ENCODE measurements around the gene KCNE4. TPM values are rescaled to one million over a fixed set of nuclear protein-coding genes. Genes with fewer than 3 reads are reported as not detected.
"Not testable (repeated sequence)": the region's sequence is repeated elsewhere in the genome, so short reads cannot be mapped to it uniquely, and the experiment has no call there.

Gene KCNE4
- total RNA-seq, 1 donor from 2014 or later = not detected

DNA sequence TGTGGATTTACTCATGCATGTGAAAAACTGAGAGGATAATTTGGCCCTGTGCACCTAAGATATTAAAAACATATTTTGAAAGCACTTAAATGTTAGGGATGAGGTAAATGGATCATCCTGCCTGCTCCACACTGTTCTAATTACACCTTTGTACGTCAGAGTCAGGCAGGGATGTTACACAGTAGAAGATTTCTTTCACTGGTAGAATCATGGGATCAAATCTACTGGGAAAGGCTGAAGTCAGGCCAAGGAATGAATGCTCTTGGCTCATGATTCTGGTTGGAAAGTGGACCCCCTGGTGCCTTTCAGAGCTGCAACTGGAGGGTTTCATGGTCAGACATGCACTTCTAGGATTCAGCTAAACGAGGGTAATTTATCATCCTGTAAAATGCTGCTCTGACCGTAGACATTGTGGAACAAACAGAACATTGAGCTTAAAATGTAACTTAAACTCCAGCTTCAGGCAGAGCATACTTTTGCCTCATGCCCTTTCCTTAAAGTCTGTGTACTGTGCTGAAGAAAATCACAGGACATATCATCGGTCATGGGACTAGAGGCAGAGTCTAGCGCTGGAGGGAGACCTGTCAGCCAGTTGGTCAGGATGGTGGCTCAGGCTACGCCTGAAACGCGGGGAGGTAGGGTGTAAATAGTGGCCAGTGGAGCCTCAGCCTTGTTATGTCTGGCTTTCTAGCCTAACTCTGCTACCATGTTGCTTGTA is 4.9 kb downstream of the KCNE4 start:
- intact Hi-C loops (cut with micrococcal nuclease) = no loop called here

DNA sequence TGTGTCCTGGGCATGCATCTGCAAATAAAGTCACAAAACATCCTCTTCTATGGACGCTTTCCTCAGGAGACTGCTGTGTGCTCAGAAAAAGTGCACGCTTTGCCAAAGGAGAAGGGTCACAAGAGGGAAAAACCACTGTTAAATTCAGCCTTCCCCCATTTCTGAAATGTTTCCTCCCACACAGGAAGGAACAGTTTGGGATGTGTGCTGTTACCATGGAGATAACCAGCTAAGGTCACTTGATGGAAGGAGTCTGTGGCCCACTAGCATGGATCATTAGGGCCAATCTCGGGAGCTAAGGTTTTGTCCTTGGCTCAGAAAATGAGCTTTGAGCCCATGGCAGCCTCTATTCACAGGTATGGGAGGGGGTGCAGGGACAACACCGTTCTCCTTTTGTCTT is 5.6 kb downstream of the KCNE4 start:
- intact Hi-C loops (cut with micrococcal nuclease) = no loop called here

DNA sequence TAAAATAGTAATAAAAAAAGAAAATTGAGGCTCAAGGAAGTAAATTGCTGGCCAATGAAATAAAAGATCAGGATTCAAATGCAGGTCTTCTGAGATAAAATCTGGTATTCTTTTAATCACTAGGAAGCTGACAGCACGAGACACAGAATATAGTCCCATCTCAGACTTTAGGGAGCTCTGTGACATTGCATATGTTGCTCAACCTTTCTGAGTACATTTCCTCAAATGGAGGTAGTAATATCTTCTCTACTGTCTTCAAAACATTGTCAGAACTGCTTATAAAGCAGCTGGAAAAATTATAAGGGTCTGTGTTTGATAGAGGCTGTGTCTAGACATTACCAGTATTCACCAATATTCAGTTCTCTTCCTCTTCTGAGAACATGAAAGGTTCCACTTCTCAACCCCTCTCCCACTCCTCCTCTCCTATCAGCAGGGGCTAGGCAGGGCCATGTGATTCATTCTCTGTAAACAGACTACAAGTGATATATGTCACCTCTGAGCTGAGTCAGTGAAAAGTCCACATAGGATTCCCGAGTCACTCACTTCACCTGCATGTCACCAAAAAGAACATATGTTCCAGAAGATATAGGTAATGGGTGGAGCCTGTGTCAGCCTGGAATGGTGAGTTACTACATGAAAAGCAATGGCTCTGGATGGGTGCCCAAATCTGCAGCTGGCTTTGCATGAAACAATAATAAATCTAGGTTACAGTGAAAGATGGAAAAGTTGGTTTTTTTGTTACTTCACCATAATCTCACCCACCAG is 7.1 kb downstream of the KCNE4 start:
- intact Hi-C loops (cut with micrococcal nuclease) = no loop called here

DNA sequence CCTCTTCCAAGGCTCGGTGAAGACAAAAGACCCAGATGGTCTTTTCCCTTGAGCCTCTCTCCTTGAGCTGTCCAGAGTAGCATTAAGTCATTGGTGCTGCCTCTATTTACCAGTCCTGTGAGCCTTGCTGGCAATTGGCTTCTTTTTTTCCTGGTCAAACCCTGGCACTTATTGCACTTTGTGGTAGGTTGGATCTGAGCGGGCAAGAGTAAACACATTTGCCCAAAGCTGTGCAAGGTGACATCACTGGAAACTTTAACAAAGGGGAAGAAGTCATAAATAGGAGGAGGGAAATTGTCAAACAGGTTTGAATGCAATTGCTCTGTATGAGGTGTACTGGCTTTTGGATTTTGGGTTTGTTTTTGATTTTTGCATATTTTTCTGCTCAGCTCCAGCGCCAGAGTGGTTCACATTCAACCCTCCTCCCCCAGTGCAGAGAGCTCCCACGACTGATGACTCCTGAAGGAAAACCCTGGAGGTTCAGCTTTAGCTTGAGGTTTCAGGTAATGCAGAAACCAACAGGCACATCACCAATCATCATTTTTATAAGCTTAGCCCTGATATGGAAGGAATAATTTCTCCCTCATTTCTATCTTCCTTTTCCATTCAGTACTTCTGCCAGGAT is 8.3 kb downstream of the KCNE4 start:
- intact Hi-C loops (cut with micrococcal nuclease) = no loop called here

DNA sequence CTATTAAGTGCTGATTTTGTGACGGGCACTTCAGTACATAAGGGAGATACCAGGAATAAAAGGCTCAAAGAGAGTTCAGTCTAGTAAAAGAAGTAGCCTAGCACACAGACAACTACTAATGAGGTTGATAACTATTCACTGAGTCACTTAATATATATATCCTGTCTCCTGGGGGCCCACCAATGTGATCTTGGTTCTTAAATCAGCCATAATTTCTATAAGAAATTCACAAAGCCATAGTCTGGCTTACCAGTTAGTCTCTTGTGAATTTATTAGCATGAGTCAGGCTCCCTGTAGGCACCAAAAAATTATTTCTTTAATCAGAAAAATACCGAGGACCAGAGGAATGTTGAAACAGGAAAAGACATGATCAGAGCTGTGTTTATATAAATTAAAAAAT is 10.4 kb downstream of the KCNE4 start:
- intact Hi-C loops (cut with micrococcal nuclease) = no loop called here

DNA sequence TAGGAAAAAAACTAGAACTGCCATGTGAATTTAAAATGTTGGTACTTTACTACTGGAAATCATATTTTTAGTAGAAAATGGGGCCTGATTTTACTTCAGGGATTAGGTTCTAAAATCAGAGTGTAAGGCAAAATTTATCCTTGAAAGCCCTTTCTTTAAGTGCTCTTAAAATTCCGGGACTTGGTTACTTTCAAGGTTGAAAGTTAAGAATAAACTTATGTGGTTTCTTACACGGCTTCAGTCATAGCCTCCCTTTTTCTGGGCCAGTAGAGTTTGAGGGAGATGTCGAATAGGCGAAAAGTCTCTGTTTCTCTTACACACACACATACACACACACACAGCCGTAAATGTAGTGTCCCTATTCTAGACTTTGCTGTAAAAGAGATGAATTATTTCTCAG is 13.1 kb downstream of the KCNE4 start:
- intact Hi-C loops (cut with micrococcal nuclease) = no loop called here

DNA sequence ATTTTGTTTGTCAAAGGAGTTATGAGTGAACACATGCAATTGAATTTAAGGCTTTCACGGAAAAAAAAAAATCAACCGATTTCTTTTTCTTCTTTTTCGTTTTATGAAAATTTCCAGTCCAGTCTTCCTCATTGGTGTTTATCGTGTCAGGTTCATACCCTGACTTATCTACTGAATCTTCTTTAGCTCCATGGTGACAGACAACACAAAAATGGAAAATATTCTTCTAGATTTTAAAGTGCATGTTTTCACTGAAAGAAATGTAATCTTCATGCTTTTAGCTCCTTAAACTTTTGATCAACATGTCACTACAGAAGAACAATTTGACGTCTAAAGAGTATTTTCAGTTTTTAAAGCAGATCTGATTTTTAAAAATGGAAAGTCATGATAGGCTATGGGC is 14.7 kb downstream of the KCNE4 start:
- intact Hi-C loops (cut with micrococcal nuclease) = no loop called here

DNA sequence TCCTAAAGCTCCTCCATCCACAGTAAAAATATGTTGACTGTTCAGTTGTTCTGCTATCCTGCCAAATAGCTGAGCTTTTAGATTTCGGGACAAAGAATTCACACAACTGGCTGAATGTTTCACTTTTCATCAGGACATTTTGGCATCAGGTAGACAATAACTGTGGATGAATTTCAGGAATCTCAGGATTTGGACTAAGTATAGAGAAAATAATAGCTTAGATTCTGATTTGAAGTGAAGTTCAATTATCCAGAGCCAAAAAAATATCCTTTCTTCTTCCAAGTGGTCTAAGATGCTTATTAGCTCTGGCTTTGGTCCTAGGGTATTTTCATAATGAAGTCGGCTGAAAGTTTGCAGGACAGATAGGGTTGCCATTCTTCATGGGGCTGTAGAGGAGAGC is 16.1 kb downstream of the KCNE4 start:
- intact Hi-C loops (cut with micrococcal nuclease) = no loop called here

DNA sequence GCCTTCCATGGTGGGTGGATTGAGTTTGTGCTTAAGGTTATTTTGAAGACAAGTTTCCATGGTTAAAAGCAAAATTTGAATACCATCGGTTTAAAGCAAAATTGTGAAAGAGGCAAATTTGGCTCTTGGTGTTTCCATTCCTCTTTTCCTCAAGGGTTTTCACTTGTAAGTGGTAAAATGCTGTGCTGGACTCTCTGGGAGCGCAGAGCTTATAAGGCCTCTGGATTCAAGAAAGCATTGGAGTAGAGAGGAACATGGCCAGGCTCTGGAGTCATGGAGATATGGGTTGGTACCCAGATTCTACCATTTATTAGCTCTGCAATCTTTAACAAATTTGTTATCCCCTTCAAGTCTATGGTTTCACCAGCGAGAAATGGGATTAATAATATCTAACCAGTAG is 17.5 kb downstream of the KCNE4 start:
- intact Hi-C loops (cut with micrococcal nuclease) = no loop called here

DNA sequence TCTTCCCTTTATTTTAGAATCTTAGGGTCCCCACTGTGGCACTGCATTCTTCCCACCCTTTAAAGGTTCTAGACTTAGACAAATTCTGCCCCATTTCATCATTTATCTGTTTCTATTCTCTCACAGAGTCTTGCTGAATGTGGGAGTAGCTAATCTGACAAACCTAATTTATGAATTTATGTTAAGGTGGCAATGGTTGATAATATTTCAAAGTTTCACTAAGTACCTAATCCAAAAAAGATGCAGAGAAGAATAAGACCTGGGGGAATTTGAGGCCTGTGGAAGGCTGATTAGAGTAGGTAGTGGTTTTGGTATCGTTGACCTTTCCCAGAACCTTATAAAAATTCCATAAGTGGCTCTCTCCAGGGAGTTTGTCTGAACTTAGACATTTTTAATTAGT is 18.0 kb downstream of the KCNE4 start:
- intact Hi-C loops (cut with micrococcal nuclease) = no loop called here

DNA sequence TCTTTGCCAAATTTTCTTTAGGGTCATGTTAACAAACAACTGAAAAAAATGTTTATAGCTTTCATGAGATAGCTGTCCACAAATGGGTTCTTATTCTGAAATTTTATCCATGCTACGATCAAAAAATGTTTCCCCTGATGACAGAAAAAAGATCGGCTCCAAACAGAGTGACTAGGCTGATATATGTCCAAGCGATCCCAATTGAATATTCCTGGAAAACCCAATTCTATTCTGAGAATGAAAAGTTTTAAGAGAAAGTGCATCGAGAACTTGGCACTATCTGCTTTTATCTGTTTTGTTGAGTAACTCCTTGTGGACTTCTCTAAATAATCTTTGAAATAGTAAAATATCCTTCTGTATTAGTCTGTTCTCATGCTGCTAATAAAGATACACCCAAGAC is 19.1 kb downstream of the KCNE4 start:
- intact Hi-C loops (cut with micrococcal nuclease) = no loop called here

DNA sequence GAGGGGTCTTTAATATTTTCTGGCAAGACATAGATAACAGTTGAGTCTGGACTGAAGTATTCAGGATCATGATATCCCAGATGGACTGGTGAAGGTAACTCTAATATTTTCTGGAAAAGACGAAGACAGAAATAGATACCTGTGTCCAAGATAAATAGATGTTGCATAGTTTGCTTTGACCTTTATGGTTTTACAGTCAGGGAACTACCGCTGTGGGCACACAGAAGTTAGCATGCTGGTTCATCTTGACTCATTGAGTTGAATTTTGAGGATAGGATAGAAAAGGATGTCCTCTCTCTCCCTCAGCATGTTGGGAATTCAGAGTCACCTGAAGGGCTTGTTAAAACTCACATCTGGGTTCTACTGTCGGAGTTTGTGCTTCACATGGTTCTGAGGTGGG is 20.8 kb downstream of the KCNE4 start:
- intact Hi-C loops (cut with micrococcal nuclease) = no loop called here

DNA sequence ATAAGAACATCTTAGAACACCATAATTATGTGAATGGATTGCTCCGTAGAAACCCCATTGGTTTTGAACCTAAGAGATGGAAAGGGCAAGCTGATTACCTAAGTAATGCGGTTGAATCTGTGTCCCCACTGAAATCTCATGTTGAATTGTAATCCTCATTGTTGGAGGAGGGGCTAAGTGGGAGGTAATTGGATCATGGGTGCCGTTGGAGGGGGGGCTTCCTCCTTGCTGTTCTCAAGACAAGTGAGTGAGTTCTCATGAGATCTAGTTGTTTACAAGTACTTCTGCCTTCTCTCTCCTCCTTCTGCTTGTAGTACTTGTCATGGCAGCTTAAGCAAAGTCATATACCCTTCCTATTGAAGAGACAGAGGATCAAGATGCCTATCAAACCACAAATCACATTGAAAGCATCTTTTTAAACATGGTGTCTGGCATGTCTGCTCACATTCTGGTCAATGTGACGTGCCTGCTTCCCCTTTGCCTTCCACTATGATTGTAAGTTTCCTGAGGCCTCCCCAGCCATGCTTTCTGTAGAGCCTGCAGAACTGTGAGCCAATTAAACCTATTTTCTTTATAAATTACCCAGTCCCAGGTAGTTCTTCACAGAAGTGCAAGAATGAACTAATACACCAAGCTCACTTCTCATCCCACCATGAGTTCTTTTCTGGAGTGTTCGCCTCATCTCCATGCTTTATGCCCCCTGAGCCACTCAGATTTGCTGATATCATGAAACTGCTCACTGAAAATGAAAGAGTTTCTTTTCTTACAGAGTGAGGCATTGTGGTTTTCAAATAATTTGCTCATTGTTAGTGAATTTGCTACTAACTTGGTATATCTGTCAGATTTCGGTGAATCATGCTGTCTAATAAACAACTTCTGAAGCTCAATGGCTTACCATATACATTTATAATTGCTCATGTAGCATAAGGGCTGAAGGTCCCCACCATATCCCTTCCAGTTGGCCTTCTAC is 23.6 kb downstream of the KCNE4 start:
- intact Hi-C loops (cut with micrococcal nuclease) = no loop called here

DNA sequence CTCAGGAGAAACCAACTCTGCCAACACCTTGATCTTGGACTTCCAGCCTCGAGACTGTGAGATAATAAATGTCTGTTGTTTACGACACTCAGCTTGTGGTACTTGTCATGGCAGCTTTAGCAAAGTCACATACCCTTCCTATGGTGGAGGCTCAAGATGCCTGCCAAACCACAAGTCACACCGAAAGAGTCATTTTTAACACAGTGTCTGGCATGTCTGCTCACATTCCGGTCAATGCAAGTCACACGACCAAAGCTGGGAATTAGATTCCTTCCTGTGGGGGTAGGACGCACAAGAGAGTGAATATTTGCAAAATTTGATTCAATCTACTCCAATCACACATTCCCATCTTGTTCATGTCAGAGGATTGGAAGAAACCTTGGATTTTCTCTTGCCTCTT is 24.6 kb downstream of the KCNE4 start:
- intact Hi-C loops (cut with micrococcal nuclease) = no loop called here

DNA sequence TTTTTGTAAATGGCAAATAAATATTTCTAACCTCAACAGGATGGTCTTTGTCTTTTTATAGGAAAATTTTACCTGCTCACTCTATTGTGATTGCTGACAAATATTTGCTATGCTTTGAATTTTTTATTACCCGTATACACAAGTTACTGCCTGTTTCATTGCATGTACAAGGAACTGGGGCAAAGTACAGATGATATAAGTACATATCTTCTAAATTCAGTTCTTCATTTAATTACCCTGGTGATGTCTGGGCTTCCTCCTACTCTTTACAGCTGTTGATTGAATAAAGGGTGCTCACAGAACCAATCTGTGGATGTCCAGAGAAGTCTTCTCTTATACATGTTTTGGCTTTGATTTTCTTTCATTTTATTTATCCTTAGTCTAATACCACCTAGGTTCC is 26.5 kb downstream of the KCNE4 start:
- intact Hi-C loops (cut with micrococcal nuclease) = no loop called here

DNA sequence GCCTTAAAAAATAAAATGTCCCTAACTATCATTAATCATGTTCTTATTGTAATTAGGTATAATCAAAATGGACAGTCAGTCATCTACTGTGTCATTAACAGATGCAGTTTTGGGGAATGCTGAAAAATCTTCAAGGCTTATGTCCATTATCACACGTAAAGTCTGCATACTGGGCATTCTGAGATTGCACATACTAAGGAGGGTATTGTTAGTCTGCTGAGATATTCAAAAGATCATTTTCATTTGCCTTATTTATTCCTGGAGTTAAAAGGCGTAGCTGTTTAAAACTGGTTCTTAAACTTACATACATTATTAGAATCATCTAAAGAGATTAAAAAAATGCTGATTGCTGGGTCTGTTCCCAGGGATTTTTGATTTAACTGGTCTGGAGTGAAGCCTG is 27.4 kb downstream of the KCNE4 start:
- intact Hi-C loops (cut with micrococcal nuclease) = no loop called here

DNA sequence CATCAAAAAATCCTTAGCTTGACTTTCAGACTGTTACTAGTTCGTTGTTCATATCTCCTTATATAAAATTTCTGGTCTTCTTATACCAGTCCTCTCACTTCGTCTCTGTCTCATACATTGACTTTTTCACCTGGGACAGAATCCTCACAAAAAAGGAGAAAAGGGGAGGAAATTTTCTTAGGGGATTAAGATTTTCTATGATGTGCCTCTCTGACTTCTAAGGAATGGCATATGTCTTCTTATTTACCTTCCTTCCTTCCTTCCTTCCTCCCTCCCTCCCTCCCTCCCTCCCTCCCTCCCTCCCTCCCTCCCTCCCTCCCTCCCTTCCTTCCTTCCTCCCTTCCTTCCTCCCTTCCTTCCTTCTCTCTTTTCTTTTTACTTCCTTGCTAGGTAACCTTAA is 27.9 kb downstream of the KCNE4 start:
- intact Hi-C loops (cut with micrococcal nuclease) = no loop called here

DNA sequence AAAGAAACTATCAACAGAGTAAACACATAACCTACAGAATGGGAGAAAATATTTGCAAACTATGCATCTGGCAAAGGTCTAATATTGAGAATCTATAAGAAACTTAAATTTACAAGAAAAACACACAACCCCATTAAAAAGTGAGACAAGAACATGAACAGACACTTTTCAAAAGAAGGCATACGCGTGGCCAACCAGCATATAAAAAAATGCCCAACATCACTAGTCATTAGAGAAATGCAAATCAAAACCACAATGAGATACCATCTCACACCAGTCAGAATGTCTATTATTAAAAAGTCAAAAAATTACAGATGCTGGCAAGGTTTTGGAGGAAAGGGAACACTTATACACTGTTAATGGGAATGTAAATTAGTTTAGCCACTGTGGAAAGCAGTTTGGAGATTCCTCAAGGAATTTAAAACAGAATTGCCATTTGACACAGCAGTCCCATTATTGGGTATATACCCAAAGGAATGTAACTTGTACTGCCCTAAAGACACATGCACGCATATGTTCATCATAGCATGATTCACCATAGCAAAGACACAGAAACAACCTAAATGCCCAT is 28.9 kb downstream of the KCNE4 start:
- intact Hi-C loops (cut with micrococcal nuclease) = not testable (repeated sequence)

DNA sequence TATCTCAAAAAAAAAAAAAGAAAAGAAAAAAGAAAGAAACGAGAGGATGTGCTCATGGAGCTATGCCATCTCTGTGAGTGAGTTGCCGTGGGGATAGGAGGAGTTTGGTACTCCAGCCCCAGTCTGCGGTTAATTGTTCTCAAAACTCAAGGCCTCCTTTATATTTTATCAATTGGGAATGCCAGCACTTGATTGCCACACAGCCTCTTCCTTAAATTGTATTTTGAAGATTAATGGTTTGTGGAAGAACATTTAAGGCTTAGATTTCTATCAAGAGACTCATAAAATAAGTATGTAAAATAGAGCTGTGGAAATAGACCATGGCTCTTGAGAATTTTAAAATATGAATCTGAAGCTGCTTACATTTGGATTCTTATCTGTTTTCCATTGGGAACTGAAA is 29.8 kb downstream of the KCNE4 start:
- intact Hi-C loops (cut with micrococcal nuclease) = no loop called here

DNA sequence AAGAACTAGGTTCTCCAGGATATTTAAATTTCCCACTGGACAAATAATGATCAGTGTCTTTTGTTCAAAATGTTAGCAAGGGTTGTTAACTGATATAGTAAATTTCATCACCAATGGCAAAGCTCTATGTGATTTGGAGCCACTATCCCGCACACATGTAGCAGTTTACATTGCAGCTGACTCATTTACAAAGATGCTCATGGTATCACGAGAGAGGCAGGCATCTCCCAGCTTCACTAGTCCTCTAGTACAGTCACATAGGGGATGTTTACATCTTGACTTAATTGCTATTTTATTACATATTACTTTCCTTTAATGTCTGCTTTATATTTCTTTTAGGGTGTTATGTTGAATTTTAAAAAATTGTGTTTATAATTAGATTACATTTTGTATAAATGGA is 30.7 kb downstream of the KCNE4 start:
- intact Hi-C loops (cut with micrococcal nuclease) = no loop called here

DNA sequence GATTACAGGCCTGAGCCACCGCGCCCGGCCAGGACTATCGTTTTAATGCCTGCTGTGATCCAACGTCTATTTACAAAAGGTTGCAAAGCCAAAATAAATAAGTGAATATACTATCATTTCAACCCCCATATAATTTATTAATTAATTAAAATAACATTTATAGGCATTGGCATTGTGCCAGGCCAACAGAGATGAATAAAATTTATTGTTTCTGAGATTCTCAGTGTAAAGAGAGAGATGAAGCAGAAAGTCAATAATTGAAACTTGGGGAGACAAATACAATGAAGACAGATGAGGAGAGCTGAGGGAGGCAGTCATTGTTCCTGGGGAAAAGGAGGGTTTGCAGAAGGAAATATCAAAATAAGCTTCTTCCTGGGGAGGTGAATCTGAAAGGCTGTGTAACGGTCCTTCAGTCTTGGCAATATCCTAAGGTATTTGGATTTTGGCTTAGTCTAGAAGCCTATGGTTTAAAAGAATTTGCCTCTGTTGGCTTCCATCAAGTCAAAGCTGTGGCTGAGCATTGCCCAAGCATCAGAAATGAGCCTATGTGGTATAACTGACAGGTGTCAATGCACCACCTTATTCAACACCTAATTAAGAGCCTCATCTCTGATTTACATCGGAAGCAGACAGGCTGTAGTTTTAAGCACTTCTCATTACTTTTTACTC is 31.5 kb downstream of the KCNE4 start:
- intact Hi-C loops (cut with micrococcal nuclease) = no loop called here
